GF-D8 (cell line): Measurements from ENCODE around the gene PDX1.

ENCODE experiments used
- DNase-seq: peaks from one replicate; lab custom pipeline; 2025; lab: John Stamatoyannopoulos, UW

Gene PDX1

GRCh38 chr13:27922883-27923612, 3.2 kb downstream of the PDX1 start:
- DNase-seq = no peak

GRCh38 chr13:27923794-27924528, 4.2 kb downstream of the PDX1 start:
- DNase-seq = no peak

DNA sequence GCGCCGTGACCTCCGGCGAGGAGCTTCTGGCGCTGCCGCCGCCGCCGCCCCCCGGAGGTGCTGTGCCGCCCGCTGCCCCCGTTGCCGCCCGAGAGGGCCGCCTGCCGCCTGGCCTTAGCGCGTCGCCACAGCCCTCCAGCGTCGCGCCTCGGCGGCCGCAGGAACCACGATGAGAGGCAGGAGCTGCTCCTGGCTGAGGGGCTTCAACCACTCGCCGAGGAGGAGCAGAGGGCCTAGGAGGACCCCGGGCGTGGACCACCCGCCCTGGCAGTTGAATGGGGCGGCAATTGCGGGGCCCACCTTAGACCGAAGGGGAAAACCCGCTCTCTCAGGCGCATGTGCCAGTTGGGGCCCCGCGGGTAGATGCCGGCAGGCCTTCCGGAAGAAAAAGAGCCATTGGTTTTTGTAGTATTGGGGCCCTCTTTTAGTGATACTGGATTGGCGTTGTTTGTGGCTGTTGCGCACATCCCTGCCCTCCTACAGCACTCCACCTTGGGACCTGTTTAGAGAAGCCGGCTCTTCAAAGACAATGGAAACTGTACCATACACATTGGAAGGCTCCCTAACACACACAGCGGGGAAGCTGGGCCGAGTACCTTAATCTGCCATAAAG, 4.8 kb downstream of the PDX1 start:
- DNase-seq = no peak

- no peak for DNase-seq
Measured at GRCh38 chr13:27925220-27925991, 5.6 kb downstream of the PDX1 start.

- no peak for DNase-seq
Measured at GRCh38 chr13:27926644-27927434, 7.0 kb downstream of the PDX1 start.

DNA sequence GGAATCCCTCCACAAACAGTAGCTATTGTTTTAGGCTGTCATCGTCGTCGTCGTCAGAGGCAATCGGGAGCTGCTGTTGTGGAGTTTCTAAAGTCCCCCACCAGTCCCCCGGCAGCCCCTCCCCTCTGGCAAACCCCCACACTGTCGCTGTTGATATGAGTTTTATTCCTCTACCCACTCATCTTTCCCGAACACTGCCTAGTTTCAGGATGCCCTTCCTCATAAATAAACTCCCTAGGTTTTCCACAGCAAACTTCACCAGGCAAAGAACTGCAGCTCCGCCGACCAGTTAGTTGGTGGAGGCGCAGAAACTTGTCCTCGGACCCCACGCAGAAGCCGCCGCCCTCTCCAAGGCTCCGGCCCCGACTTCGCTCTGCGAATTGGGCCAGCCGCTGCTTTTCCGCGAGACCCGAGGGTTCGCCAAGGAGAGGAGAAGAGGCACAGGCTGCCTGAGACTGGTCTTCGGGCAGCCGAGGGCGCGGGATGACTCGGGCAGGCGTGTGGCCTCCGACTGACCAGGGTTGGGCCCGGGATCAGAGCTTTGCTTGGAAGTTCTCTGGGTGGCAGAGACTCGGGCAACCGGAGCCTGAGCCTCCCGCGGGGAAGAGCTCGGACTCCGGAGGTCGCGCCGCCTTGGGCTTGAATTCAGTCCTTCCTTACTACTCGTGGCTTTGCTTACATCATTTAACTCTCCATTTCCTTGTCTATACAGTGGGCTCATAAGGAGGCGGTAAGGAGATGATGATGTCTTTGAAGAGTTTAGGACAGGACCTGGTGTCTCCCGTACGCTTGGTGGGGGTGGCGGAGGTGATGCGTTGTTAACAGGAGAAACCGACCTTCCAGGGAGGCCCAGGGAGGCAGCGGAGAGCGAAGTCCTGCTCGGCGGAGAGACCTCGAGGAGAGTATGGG, 7.9 kb downstream of the PDX1 start:
- no peak for DNase-seq

DNA sequence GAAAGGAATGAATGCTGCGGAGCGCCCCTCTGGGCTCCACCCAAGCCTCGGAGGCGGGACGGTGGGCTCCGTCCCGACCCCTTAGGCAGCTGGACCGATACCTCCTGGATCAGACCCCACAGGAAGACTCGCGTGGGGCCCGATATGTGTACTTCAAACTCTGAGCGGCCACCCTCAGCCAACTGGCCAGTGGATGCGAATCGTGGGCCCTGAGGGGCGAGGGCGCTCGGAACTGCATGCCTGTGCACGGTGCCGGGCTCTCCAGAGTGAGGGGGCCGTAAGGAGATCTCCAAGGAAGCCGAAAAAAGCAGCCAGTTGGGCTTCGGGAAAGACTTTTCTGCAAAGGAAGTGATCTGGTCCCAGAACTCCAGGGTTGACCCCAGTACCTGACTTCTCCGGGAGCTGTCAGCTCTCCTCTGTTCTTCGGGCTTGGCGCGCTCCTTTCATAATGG, 8.6 kb downstream of the PDX1 start:
- no peak for DNase-seq

GRCh38 chr13:27928805-27929753, 9.3 kb downstream of the PDX1 start:
- no peak for DNase-seq

GRCh38 chr13:27929868-27930267, 10.1 kb downstream of the PDX1 start:
- DNase-seq = no peak

- DNase-seq = no peak
Measured at GRCh38 chr13:27933118-27933517, 13.3 kb downstream of the PDX1 start.

DNA sequence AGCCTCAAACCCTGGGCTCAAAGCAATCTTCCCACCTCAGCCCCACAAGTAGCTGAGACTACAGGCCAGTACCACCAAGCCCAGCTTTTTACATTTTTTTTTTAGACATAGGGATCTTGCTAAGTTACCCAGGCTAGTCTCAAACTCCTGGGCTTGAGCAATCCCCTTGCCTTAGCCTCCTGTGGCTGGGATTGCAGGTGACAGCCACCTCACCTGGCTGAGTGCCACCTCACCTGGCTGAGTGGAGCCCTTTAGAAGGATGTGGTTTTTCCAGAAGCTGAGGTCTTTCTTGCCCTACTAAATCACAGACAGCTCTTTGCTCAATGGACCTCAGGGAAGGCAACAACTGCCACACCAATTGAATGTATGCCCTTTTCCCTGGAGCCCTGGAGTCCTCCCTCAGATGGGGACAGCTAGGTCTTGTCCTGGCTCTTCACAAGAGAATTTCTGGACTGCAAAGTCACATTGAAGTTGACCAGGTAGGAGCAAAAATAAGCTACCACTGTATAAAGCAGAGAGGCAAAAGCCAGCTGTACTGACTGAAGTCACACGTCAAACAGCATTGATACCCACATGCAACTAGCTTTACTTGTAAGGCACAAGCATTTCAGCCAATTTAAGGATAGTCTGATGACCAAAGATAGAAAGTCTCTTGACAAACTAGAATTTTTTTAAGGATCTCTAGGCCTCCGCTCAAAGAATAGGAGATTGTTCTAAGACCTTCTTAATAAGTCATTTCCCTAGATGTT, 14.0 kb downstream of the PDX1 start:
- no peak for DNase-seq

DNA sequence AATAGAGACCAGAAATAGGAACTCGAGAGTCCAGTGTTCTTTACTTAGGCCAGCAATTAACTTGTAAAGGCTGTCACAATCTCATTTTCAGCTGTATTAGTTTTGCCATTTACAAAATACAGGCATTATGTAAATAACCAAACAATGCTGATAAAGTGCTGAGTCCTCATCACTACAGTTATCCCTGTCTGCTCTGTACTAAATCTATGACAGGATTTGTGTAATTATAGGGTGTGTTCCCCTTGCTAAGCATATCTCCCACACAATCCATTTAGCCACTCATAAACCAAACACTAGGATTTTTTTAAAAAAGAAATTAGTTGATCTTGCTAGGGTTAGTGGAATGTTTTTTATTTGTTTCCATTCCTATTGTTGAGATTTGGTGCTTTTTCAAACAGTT, 23.2 kb downstream of the PDX1 start:
- DNase-seq = no peak

GRCh38 chr13:27952876-27953675, 33.3 kb downstream of the PDX1 start:
- DNase-seq = peak; percentile 35

DNA sequence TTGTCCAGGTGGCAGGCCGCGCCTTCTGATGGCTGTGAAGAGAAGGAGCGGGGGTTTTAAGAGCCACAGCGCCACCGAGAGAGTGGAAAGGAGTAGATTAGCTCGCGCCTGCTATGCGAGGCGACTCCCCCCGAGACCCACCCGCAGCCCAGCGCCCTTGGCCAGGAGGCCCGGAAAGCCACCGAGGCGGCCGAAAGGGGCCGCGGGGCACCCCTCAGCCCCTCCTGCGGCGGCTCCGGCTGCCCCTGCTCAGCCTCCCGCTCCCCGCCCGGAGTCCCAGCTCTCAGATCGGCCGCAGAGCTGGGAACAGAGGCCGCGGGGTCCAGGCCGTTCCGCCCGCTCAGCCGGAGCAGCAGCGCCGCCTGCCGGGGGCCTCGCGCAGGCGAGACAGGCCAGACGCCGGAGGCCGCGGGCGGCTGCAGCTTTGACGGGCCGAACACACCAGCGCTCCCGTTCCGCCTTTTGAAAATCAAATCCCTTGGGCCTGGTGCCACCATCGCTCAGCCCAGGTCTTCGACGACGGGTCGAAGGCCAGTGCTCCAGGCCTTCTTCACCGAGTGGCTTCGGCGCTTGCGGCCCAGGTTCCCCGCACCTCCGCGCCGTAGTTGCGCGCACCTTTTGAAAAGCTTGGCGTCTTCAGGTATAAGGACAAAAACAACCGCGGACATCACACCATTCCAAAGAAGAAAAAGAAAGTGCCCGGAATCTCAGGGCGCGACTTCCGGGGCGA, 34.0 kb downstream of the PDX1 start:
- DNase-seq = peak; percentile 37

GRCh38 chr13:27954406-27954851, 34.6 kb downstream of the PDX1 start:
- no peak for DNase-seq

- no peak for DNase-seq
Measured at GRCh38 chr13:27955014-27955591, 35.3 kb downstream of the PDX1 start.
